OCI-LY7 (cell line): ENCODE measurements around the gene SLC44A4. TPM values are rescaled to one million over a fixed set of nuclear protein-coding genes. Genes with fewer than 3 reads are reported as not detected.

Experiments used
- Bru-seq: library from RNA; stranded (reverse); fragments of 400-500 nt; gene quantifications from one replicate; lab custom pipeline; 2021; lab: Mats Ljungman, UMichigan
- BruChase-seq, 2 experiments: library from RNA; stranded (reverse); fragments of 400-500 nt; gene quantifications; one replicate each; lab custom pipeline; 2021; lab: Mats Ljungman, UMichigan
- BruUV-seq: library from RNA; stranded (reverse); fragments of 400-500 nt; replicated peaks from 2 replicates; lab custom pipeline; 2021; lab: Mats Ljungman, UMichigan
- CTCF ChIA-PET: fragments of 300-600 bp; sonication (Branson Sonifier 250); formaldehyde crosslinking; loops from one replicate; lab custom pipeline; 2022; ENCODE audit warnings: antibody characterized with exemption; ENCODE audit not compliant: unreplicated experiment; lab: Charles Lee
- POLR2A ChIA-PET: fragments of 300-600 bp; sonication (Branson Sonifier 250); formaldehyde crosslinking; loops from one replicate; lab custom pipeline; 2022; ENCODE audit warnings: antibody characterized with exemption; lab: Charles Lee
- DNase-seq: peaks from one replicate; pipeline ENCODE4 v3.0.0-alpha.2; 2015; ENCODE audit warnings: low spot score
- H2AFZ ChIP-seq: fragments of 200-600 bp; sonication (generic), shearing (Covaris generic); 2 replicates; pipeline ENCODE4 v1.6.1; 2014; ENCODE audit warnings: mild to moderate bottlenecking, antibody characterized with exemption, low read length, moderate library complexity
- H3K27ac ChIP-seq: fragments of 200-600 bp; sonication (generic); 2 replicates; pipeline ENCODE4 v1.5.1; 2014; ENCODE audit warnings: mixed run types, low read depth, mild to moderate bottlenecking, moderate library complexity, low read length, inconsistent platforms; ENCODE audit not compliant: poor library complexity, severe bottlenecking
- H3K36me3 ChIP-seq: fragments of 200-600 bp; sonication (generic); 2 replicates; pipeline ENCODE4 v1.6.1; 2014; ENCODE audit warnings: mild to moderate bottlenecking, antibody characterized with exemption, low read length, moderate library complexity, mixed read lengths; ENCODE audit not compliant: insufficient read depth
- H3K4me1 ChIP-seq: fragments of 200-600 bp; sonication (generic); 2 replicates; pipeline ENCODE4 v1.5.1; 2014; ENCODE audit warnings: mild to moderate bottlenecking, low read length; ENCODE audit not compliant: insufficient read depth, poor library complexity, severe bottlenecking
- H3K4me2 ChIP-seq: fragments of 200-600 bp; sonication (generic); 2 replicates; pipeline ENCODE4 v1.6.1; 2014; ENCODE audit warnings: mild to moderate bottlenecking, low read length
- H3K4me3 ChIP-seq: fragments of 200-600 bp; sonication (generic); 2 replicates; pipeline ENCODE4 v1.5.1; 2014; ENCODE audit warnings: mild to moderate bottlenecking, low read depth, low read length; ENCODE audit not compliant: poor library complexity, severe bottlenecking
- H3K79me2 ChIP-seq: fragments of 200-600 bp; sonication (generic); 2 replicates; pipeline ENCODE4 v1.6.1; 2016; ENCODE audit warnings: low read depth, mild to moderate bottlenecking, low read length, moderate library complexity, mixed read lengths; ENCODE audit not compliant: insufficient read depth
- H3K9me2 ChIP-seq: fragments of 200-600 bp; sonication (generic); 2 replicates; pipeline ENCODE4 v1.6.1; 2016; ENCODE audit warnings: mild to moderate bottlenecking, low read length, mixed read lengths; ENCODE audit not compliant: insufficient read depth
- H3K9me3 ChIP-seq: fragments of 200-600 bp; sonication (generic); 2 replicates; pipeline ENCODE4 v1.6.1; 2014; ENCODE audit warnings: mild to moderate bottlenecking, mixed run types, low read length, mixed read lengths
- H4K20me1 ChIP-seq: fragments of 200-600 bp; sonication (generic); 2 replicates; pipeline ENCODE4 v1.6.1; 2014; ENCODE audit warnings: mild to moderate bottlenecking, antibody characterized with exemption, low read length, moderate library complexity, mixed read lengths; ENCODE audit not compliant: insufficient read depth
- CTCF ChIP-seq: fragments of 200-600 bp; sonication (generic); conservative IDR thresholded peaks from 2 replicates; pipeline ENCODE4 v1.5.1; 2014; ENCODE audit warnings: mild to moderate bottlenecking, antibody characterized with exemption, low read length, moderate library complexity, mixed read lengths
- EZH2phosphoT487 ChIP-seq: fragments of 200-600 bp; sonication (generic); IDR thresholded peaks from 2 replicates; pipeline ENCODE4 v1.6.1; 2018; ENCODE audit warnings: low read depth, borderline replicate concordance, mild to moderate bottlenecking, mixed run types, antibody characterized with exemption, low read length, moderate library complexity, mixed read lengths
- intact Hi-C: fragments of 100-400 bp; cut with micrococcal nuclease; formaldehyde crosslinking; loops from one replicate; pipeline ENCODE4 v1.10.0; 2022; ENCODE audit not compliant: unreplicated experiment
- long read RNA-seq: library from polyadenylated mRNA; stranded (forward); transcript quantifications from one replicate; pipeline ENCODE4 v2.0.0, GENCODE V29; 2022
- total RNA-seq, 2 experiments: library from RNA; depleted of rRNA in 1 of 2; stranded (reverse); fragments of >200 nt in 1 of 2; shearing (Covaris generic) in 1 of 2; gene quantifications; 2 replicates each; pipeline ENCODE4 v1.2.3, GENCODE V29; 2014 to 2022

Gene SLC44A4
- total RNA-seq (2014; rRNA removed; shearing (Covaris generic)) (not detected in 2 replicates), total RNA-seq (2022) (not detected in 2 replicates), Bru-seq, nascent RNA (percentile 19 among the genes with signal in this experiment), BruChase-seq, experiment 1, labeled RNA remaining after a 6-hour chase (percentile 19 among the genes with signal in this experiment), BruChase-seq, experiment 2, labeled RNA remaining after a 2-hour chase (percentile 17 among the genes with signal in this experiment)
- long read RNA-seq, result 0 reads

- peaks cover 8% of the 10 kb centered on the region for H3K4me1 ChIP-seq
- no peak within 1 kb of the TSS for H2AFZ ChIP-seq
- no peak for DNase-seq
- BruUV-seq, result no TSS peak
- ChIA-PET POLR2A (no interaction called here), CTCF (no interaction called here)
- H3K36me3 ChIP-seq, result peaks cover 43% of the 10 kb centered on the region
- intact Hi-C loops, result no loop called here
- H3K4me2 ChIP-seq, result no peak within 1 kb of the TSS
- no peak within 1 kb of the TSS for H3K27ac ChIP-seq
- no peaks in the 10 kb centered on the region for H4K20me1 ChIP-seq
- no peaks in the 10 kb centered on the region for H3K79me2 ChIP-seq
- no peak within 1 kb of the TSS for H3K4me3 ChIP-seq
- TF ChIP-seq CTCF (no peak), EZH2phosphoT487 (no peak)
- H3K9me3 ChIP-seq, result no peaks in the 10 kb centered on the region
- H3K9me2 ChIP-seq, result no peaks in the 10 kb centered on the region
Measured at GRCh38 chr6:31878726-31879125, at the start of gene SLC44A4. Gene SLC44A4, minus strand, starts transcription at chr6:31878997. Its CDS starts 17 bp downstream, at chr6:31878980.

GRCh38 chr6:31928672-31928939 lies 49.8 kb upstream of the SLC44A4 start:
- H3K9me3 ChIP-seq, result no peaks in the 10 kb centered on the region
- no peak for TF ChIP-seq CTCF
- TF ChIP-seq EZH2phosphoT487, result no peak
- CTCF ChIA-PET, result no interaction called here
- H2AFZ ChIP-seq, result no peak overlapping the region
- no TSS peak for BruUV-seq
- no peaks in the 10 kb centered on the region for H3K79me2 ChIP-seq
- no peaks in the 10 kb centered on the region for H3K36me3 ChIP-seq
- no peaks in the 10 kb centered on the region for H4K20me1 ChIP-seq
- no peak for DNase-seq
- H3K27ac ChIP-seq, result no peak overlapping the region
- H3K4me1 ChIP-seq, result no peaks in the 10 kb centered on the region
- H3K9me2 ChIP-seq, result no peaks in the 10 kb centered on the region
- no peak overlapping the region for H3K4me3 ChIP-seq
- POLR2A ChIA-PET, result no interaction called here
- intact Hi-C loops, result no loop called here
- H3K4me2 ChIP-seq, result no peak overlapping the region

- Histone ChIP-seq H3K36me3 (no peaks in the 10 kb centered on the region), H3K9me3 (no peaks in the 10 kb centered on the region), H3K79me2 (no peaks in the 10 kb centered on the region), H3K4me1 (no peaks in the 10 kb centered on the region), H3K4me2 (no peak overlapping the region), H4K20me1 (no peaks in the 10 kb centered on the region), H3K27ac (no peak overlapping the region), H3K4me3 (no peak overlapping the region), H3K9me2 (no peaks in the 10 kb centered on the region), H2AFZ (no peak overlapping the region)
- no peak for TF ChIP-seq EZH2phosphoT487
- TF ChIP-seq CTCF, result no peak
- no TSS peak for BruUV-seq
- ChIA-PET CTCF (no interaction called here), POLR2A (no interaction called here)
- intact Hi-C loops, result no loop called here
- no peak for DNase-seq
Measured at GRCh38 chr6:31927863-31928671, 49.3 kb upstream of the SLC44A4 start.
